CD4-positive, alpha-beta T cell (primary cell): Measurements from ENCODE around the gene HEPHL1. TPM values are rescaled to one million over a fixed set of nuclear protein-coding genes. Genes with fewer than 3 reads are reported as not detected.

Source experiments
- ATAC-seq: fragments of 200-7000 bp; cut with Tn5 transposase; one replicate; pipeline ENCODE4 v1.10.0; 2022; ENCODE audit warnings: mild to moderate bottlenecking; ENCODE audit not compliant: poor library complexity
- CTCF ChIA-PET: fragments of 350-600 bp; sonication (Branson Sonifier 250); formaldehyde crosslinking; loops from one replicate; lab custom pipeline; 2021; ENCODE audit warnings: antibody characterized with exemption, inconsistent platforms; lab: Charles Lee
- POLR2A ChIA-PET: fragments of 350-600 bp; sonication (Branson Sonifier 250); formaldehyde crosslinking; loops from one replicate; lab custom pipeline; 2021; ENCODE audit warnings: antibody characterized with exemption, inconsistent platforms; lab: Charles Lee
- DNase-seq, 14 experiments: peaks; one replicate each; pipeline ENCODE4 v3.0.0-alpha.2; 2013 to 2020; ENCODE audit warnings: mixed read lengths in 2 of 14
- H3K27ac ChIP-seq, 2 donors: one replicate each; pipeline versions ENCODE4 v1.5.1 to v1.7.0; 2013; ENCODE audit warnings: low read length in 2 of 2, low read depth in 1 of 2, mild to moderate bottlenecking in 1 of 2
- H3K27me3 ChIP-seq, 2 experiments: 1 replicate in 1 of 2; 2 replicates in 1 of 2; pipeline versions ENCODE4 v1.6.1 to v1.7.0; 2013; ENCODE audit warnings: low read length in 2 of 2, control low read depth in 1 of 2, mild to moderate bottlenecking in 1 of 2, moderate library complexity in 1 of 2; ENCODE audit not compliant: insufficient read depth in 2 of 2, control insufficient read depth in 1 of 2
- H3K36me3 ChIP-seq: one replicate; pipeline ENCODE4 v1.6.1; 2013; ENCODE audit warnings: low read length, control low read depth; ENCODE audit not compliant: insufficient read depth
- H3K4me1 ChIP-seq: one replicate; pipeline ENCODE4 v1.6.1; 2013; ENCODE audit warnings: low read length, control low read depth; ENCODE audit not compliant: insufficient read depth
- H3K4me3 ChIP-seq: one replicate; pipeline ENCODE4 v1.5.1; 2013; ENCODE audit warnings: mild to moderate bottlenecking, low read length, moderate library complexity
- H3K9me3 ChIP-seq, 2 experiments: 1 replicate in 1 of 2; 2 replicates in 1 of 2; pipeline versions ENCODE4 v1.6.1 to v1.7.0; 2013; ENCODE audit warnings: low read length in 2 of 2, mild to moderate bottlenecking in 2 of 2, control low read depth in 1 of 2, moderate library complexity in 1 of 2; ENCODE audit not compliant: control insufficient read depth in 1 of 2, insufficient read depth in 1 of 2
- H3K27ac Mint-ChIP-seq: one replicate; pipeline ENCODE4 v1.8.0; 2020; ENCODE audit warnings: mixed read lengths
- H3K27me3 Mint-ChIP-seq: one replicate; pipeline ENCODE4 v1.8.0; 2021; ENCODE audit warnings: mixed read lengths
- H3K36me3 Mint-ChIP-seq: one replicate; pipeline ENCODE4 v1.8.0; 2021; ENCODE audit warnings: low read depth, mixed read lengths
- H3K4me1 Mint-ChIP-seq: one replicate; pipeline ENCODE4 v1.8.0; 2021; ENCODE audit warnings: low read depth, mixed read lengths
- H3K4me3 Mint-ChIP-seq: one replicate; pipeline ENCODE4 v1.8.0; 2020; ENCODE audit warnings: mild to moderate bottlenecking, mixed read lengths
- H3K9me3 Mint-ChIP-seq: one replicate; pipeline ENCODE4 v1.8.0; 2020; ENCODE audit warnings: mixed read lengths
- intact Hi-C, 2 experiments: fragments of 100-400 bp; cut with DNase I in 1 of 2; cut with micrococcal nuclease in 1 of 2; formaldehyde crosslinking; loops; one replicate each; pipeline versions ENCODE4 v1.15.1 to v1.9.0; 2023 to 2025; cut with DNase I, micrococcal nuclease
- total RNA-seq, 174 experiments: library from RNA in 2 of 174; stranded (reverse) in 2 of 174; gene quantifications; one replicate each; pipeline ENCODE4 v1.2.3 and lab custom pipeline; 2021 to 2026
- TF ChIP-seq, protein P1 (sequence below): fragments of 200-600 bp; IDR thresholded peaks from one replicate; pipeline ENCODE4 v1.8.0; 2022; ENCODE audit warnings: antibody characterized with exemption, mild to moderate bottlenecking

HEPHL1 gene
- total RNA-seq, 2 experiments from 2014 or later, result not detected

DNA sequence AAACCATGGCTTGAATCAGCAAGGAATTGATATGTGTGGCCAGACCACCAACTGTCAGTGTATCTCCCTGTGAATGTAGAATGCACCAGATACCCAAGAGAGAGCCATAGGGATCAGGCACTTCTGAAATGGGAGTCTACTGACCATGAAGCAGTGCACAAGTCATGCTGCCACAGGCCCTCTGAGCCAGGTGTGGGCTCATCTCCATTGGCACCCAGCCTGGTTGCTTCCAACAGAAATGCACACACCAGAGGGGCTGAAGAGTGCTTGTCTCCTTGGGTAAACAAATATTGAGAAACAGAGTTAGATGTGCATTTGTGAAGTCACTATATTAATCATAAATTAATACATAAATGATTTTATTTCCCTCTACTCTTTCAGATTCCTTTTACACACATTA, 79.1 kb downstream of the HEPHL1 start:
- intact Hi-C loops, result no loop called here
- H3K4me3 ChIP-seq, result no peak overlapping the region
- no peak for DNase-seq
- ChIA-PET CTCF (no interaction called here), POLR2A (no interaction called here)
- no peak overlapping the region for H3K27ac ChIP-seq
- peaks cover 0 to 8% of the 10 kb centered on the region in 2 experiments for H3K9me3 ChIP-seq
- no peak for ATAC-seq
- no peaks in the 10 kb centered on the region for H3K4me1 ChIP-seq
- TF ChIP-seq, protein P1, sequence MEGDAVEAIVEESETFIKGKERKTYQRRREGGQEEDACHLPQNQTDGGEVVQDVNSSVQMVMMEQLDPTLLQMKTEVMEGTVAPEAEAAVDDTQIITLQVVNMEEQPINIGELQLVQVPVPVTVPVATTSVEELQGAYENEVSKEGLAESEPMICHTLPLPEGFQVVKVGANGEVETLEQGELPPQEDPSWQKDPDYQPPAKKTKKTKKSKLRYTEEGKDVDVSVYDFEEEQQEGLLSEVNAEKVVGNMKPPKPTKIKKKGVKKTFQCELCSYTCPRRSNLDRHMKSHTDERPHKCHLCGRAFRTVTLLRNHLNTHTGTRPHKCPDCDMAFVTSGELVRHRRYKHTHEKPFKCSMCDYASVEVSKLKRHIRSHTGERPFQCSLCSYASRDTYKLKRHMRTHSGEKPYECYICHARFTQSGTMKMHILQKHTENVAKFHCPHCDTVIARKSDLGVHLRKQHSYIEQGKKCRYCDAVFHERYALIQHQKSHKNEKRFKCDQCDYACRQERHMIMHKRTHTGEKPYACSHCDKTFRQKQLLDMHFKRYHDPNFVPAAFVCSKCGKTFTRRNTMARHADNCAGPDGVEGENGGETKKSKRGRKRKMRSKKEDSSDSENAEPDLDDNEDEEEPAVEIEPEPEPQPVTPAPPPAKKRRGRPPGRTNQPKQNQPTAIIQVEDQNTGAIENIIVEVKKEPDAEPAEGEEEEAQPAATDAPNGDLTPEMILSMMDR, result no peak
- H3K36me3 ChIP-seq, result no peaks in the 10 kb centered on the region
- H3K27me3 ChIP-seq, result no peaks in the 10 kb centered on the region
- peaks cover 3% of the 10 kb centered on the region for H3K9me3 Mint-ChIP-seq
- H3K4me3 Mint-ChIP-seq, result no peak overlapping the region
- peaks cover 12% of the 10 kb centered on the region for H3K27me3 Mint-ChIP-seq
- H3K4me1 Mint-ChIP-seq, result no peaks in the 10 kb centered on the region
- no peaks in the 10 kb centered on the region for H3K36me3 Mint-ChIP-seq
- no peak overlapping the region for H3K27ac Mint-ChIP-seq

DNA sequence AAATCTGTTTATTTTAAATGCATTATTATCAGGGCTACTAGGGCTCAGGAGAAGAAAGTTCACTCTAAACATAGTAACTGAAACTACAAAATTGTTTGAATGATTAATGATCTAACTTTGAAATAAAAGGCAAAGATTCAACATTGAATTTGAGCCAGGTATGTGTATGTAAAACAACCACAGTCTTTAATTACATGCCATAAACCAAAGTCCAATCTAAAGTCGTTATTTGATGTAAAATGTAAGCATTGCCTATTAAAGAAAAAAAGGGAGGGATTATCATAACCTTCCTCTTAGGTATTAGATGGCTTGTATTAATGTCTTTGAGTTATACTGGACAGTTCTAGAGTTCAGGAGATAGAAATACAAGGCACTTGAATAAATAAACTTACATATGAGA, 82.3 kb downstream of the HEPHL1 start:
- no peaks in the 10 kb centered on the region for H3K4me1 Mint-ChIP-seq
- TF ChIP-seq, protein P1, result no peak
- no peak overlapping the region for H3K4me3 ChIP-seq
- H3K9me3 Mint-ChIP-seq, result peaks cover 3% of the 10 kb centered on the region
- no peaks in the 10 kb centered on the region for H3K27me3 ChIP-seq
- no peak for DNase-seq
- H3K27ac ChIP-seq, result no peak overlapping the region
- no peak overlapping the region for H3K27ac Mint-ChIP-seq
- H3K9me3 ChIP-seq, result peaks cover 0 to 8% of the 10 kb centered on the region in 2 experiments
- H3K36me3 ChIP-seq, result no peaks in the 10 kb centered on the region
- ATAC-seq, result no peak
- ChIA-PET POLR2A (no interaction called here), CTCF (no interaction called here)
- no peak overlapping the region for H3K4me3 Mint-ChIP-seq
- H3K36me3 Mint-ChIP-seq, result no peaks in the 10 kb centered on the region
- intact Hi-C loops, result no loop called here
- H3K4me1 ChIP-seq, result no peaks in the 10 kb centered on the region
- H3K27me3 Mint-ChIP-seq, result peaks cover 18% of the 10 kb centered on the region

DNA sequence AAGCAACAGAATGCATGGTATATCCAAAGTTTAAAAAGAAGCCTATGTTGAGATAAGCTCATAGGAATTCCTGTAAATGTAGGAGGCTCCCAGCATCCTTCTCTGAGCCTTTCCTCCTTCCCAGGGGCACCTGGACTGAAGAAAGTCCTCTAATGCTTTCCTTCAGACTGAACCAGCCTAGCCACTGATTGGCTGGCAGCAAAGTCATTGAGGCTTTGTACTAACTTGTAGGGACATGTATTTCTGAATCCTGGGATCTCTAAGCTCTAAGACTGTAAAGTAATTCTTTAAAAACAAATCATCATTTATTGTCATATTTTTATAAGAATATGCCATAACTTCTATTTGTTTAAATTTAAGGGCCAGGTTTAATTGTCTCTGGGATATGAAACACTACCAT, 83.6 kb downstream of the HEPHL1 start:
- Histone ChIP-seq H3K9me3 (peaks cover 0 to 3% of the 10 kb centered on the region in 2 experiments), H3K4me1 (no peaks in the 10 kb centered on the region), H3K4me3 (no peak overlapping the region), H3K36me3 (no peaks in the 10 kb centered on the region), H3K27ac (no peak overlapping the region), H3K27me3 (no peaks in the 10 kb centered on the region)
- Mint-ChIP-seq H3K4me3 (no peak overlapping the region), H3K9me3 (peaks cover 3% of the 10 kb centered on the region), H3K4me1 (no peaks in the 10 kb centered on the region), H3K36me3 (no peaks in the 10 kb centered on the region), H3K27ac (no peak overlapping the region), H3K27me3 (peaks cover 15% of the 10 kb centered on the region)
- TF ChIP-seq, protein P1, result no peak
- ChIA-PET CTCF (interaction anchor here (0.9 kb wide), 1 partner anchor 13 kb away, joined by 3 read pairs; no protein-coding TSS in a partner anchor), POLR2A (no interaction called here)
- DNase-seq, result no peak
- ATAC-seq, result no peak
- intact Hi-C loops, result no loop called here
